Measurements from ENCODE around the gene HTR1B. TPM values are rescaled to one million over a fixed set of nuclear protein-coding genes. Genes with fewer than 3 reads are reported as not detected.

The HTR1B gene
- total RNA-seq, 4 donors from 2014 or later, result 0.20 to 1.8 (median 0.43) TPM

DNA sequence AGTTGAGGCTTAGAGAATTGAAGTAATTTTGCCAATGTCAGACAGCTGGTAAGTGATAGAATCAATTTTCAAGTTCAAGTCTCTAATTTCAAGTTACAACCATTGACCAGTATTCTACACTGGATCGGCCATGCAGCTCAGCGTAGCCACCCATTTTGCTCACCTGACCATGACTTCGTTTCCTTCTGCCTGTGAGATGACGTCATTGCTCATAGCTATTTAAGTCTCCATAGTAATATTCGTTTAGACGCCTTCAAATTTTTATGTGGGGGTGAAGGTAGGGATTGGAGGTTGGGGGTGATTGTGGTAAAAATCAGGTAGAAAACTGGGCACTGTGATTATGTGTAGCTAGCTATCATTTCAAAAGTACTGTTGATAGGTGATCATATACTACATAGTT is 5.6 kb upstream of the HTR1B start:
- peaks cover 0 to 23% (median 0%) of the 10 kb centered on the region in 4 donors for H3K4me1 ChIP-seq

DNA sequence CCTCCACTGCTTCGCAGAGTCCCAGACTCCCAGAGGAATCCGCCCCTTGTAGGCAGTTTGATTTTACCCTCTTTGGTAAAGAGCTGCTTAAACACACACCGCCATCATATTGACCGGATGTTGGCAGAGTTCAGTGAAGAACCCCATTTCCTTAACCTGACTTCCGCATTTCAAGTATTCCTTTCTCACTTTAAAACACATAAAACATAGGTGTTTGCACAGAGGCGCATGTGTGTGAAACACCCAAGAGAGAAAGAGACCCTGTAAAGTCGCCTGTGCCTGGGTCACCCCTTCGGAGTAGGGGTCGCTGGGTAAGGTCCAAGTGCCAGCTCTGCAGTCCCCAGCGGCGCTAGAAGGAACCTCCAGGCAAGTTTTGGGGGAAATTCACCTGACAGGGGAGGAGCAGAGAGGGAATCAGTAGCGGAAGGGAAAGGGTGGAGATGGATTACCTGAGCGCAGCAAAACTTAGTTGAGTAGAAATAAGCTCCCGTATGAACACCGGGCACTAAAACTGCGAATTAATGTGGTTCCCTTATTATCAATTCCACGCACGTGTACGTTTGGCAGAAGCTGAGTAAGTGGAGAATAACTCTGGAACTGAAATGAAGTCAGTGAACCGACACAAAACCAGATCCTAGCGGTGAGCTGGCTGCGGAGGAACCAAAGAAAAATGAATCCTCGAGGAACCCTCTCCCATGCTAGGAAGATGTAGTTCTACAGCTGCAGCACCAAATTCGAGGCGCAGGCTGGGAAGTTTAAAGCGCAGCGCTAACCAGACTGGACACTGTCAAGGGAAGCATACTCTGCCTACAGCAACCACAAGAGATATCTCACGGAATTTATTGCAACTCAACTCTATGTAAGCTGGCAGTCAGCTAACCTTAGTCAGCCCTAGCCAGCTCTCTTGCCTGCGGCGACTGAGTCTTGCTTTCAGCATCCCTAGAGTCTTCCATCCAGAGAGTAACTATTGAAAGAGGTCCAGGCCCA is 3.5 kb upstream of the HTR1B start:
- Histone ChIP-seq H3K9me3 (no peaks in the 10 kb centered on the region), H3K4me1 (peaks cover 0 to 43% (median 10%) of the 10 kb centered on the region in 4 donors), H3K4me3 (peak overlapping the region; percentile 33 to 52 (median 44)), H3K36me3 (no peaks in the 10 kb centered on the region), H3K27ac (no peak overlapping the region), H3K27me3 (peaks cover 0 to 42% of the 10 kb centered on the region in 2 donors)
- 16 to 21% methylated on average over 30 of the region's 30 CpGs for WGBS, 2 donors
- no peak for DNase-seq (ENCODE audit: low spot score in 2 of 2)
- TF ChIP-seq EP300 (IDR thresholded peaks at IDR 0.05), result no peak
- no peak for TF ChIP-seq POLR2A (IDR thresholded peaks at IDR 0.05)
- TF ChIP-seq, protein P1, sequence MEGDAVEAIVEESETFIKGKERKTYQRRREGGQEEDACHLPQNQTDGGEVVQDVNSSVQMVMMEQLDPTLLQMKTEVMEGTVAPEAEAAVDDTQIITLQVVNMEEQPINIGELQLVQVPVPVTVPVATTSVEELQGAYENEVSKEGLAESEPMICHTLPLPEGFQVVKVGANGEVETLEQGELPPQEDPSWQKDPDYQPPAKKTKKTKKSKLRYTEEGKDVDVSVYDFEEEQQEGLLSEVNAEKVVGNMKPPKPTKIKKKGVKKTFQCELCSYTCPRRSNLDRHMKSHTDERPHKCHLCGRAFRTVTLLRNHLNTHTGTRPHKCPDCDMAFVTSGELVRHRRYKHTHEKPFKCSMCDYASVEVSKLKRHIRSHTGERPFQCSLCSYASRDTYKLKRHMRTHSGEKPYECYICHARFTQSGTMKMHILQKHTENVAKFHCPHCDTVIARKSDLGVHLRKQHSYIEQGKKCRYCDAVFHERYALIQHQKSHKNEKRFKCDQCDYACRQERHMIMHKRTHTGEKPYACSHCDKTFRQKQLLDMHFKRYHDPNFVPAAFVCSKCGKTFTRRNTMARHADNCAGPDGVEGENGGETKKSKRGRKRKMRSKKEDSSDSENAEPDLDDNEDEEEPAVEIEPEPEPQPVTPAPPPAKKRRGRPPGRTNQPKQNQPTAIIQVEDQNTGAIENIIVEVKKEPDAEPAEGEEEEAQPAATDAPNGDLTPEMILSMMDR (IDR thresholded peaks at IDR 0.05), result no peak

More for the DNA sequence above, 5.6 kb upstream of the HTR1B start:
- Histone ChIP-seq H3K27me3 (peaks cover 0 to 20% of the 10 kb centered on the region in 2 donors), H3K27ac (no peak overlapping the region), H3K36me3 (no peaks in the 10 kb centered on the region), H3K9me3 (no peaks in the 10 kb centered on the region), H3K4me3 (no peak overlapping the region)
- DNase-seq (ENCODE audit: low spot score in 2 of 2), result no peak
- TF ChIP-seq EP300 (IDR thresholded peaks at IDR 0.05), result no peak
- TF ChIP-seq, protein P1 (IDR thresholded peaks at IDR 0.05), result no peak
- no peak for TF ChIP-seq POLR2A (IDR thresholded peaks at IDR 0.05)
- 91 to 93% methylated on average over 6 of the region's 6 CpGs for WGBS, 2 donors

DNA sequence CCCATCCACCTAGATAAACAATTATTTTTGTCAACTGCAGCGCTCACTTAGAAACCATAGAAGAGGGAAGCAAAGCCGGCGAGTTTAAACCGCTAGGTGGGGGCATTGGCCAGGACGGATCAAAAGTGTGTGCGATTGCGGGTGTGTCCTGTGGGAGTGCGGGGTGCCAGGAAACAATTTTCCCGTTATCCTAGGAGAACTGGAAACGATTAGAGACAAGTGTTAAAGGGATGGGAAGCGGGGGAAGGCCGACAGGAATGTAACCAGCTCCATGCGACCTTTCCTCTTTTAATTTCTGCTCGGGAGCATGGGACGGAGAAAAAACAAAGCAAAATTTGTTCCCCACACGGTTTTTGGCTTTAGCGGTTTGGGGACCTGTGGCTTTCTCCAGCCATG is 2.8 kb upstream of the HTR1B start:
- Histone ChIP-seq H3K4me3 (peak overlapping the region; percentile 33 to 52 (median 44)), H3K36me3 (no peaks in the 10 kb centered on the region), H3K27ac (no peak overlapping the region), H3K4me1 (peaks cover 0 to 43% (median 10%) of the 10 kb centered on the region in 4 donors), H3K9me3 (no peaks in the 10 kb centered on the region), H3K27me3 (peaks cover 0 to 45% of the 10 kb centered on the region in 2 donors)
- WGBS, 2 donors, result 1 to 4% methylated on average over 17 of the region's 17 CpGs
- peak in 1 of 2 donors; percentile 37 for DNase-seq (ENCODE audit: low spot score in 2 of 2)
- TF ChIP-seq EP300 (IDR thresholded peaks at IDR 0.05) (no peak), POLR2A (IDR thresholded peaks at IDR 0.05) (no peak)
- TF ChIP-seq, protein P1 (IDR thresholded peaks at IDR 0.05), result peak; percentile 33 to 45 (median 41)

DNA sequence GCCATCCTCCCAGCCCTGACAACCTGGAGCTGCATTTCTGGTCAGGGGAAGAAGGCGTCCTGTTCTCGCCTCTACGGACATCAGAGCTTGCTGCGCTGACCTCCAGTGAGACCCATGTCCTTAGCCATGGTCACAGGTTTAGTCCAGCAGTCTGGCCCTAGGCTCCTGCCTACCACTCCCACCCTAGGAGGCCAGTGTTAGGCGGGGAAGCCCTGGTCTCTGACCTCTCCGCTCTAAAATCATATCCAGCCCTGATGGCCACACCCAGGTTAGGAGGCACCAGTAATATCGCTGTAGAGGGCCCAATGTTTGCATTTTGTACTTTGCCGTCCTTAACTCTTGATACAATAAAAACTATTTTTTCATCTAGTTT is 1.2 kb upstream of the HTR1B start:
- Histone ChIP-seq H3K27me3 (peaks cover 0 to 51% of the 10 kb centered on the region in 2 donors), H3K36me3 (no peaks in the 10 kb centered on the region), H3K4me1 (peaks cover 0 to 43% (median 10%) of the 10 kb centered on the region in 4 donors), H3K9me3 (no peaks in the 10 kb centered on the region), H3K4me3 (peak overlapping the region in 3 of 4 donors; percentile 27 to 55 (median 38)), H3K27ac (no peak overlapping the region)
- DNase-seq (ENCODE audit: low spot score in 2 of 2), result no peak
- WGBS, 2 donors, result 16 to 28% methylated on average over 8 of the region's 8 CpGs
- no peak for TF ChIP-seq EP300 (IDR thresholded peaks at IDR 0.05)
- TF ChIP-seq, protein P1 (IDR thresholded peaks at IDR 0.05), result no peak
- no peak for TF ChIP-seq POLR2A (IDR thresholded peaks at IDR 0.05)
